Hepatocyte (in vitro differentiated cells): ENCODE data around the gene ETV3.

Source experiments
- CTCF ChIP-seq: fragments of 200-600 bp; sonication (generic); IDR thresholded peaks from 2 replicates; pipeline ENCODE4 v1.5.1; 2016; ENCODE audit warnings: antibody characterized with exemption, mild to moderate bottlenecking; ENCODE audit not compliant: poor library complexity
- EZH2 ChIP-seq: fragments of 200-600 bp; sonication (generic); IDR thresholded peaks from 2 replicates; pipeline ENCODE4 v1.6.1; 2016; ENCODE audit warnings: antibody characterized with exemption, mild to moderate bottlenecking, borderline replicate concordance

GRCh38 chr1:157176591-157177121 lies 38.5 kb upstream of the ETV3 start:
- TF ChIP-seq EZH2, result no peak
- TF ChIP-seq CTCF, result no peak
